GM21423 (cell line): ENCODE measurements around the gene TMPRSS5.

Source experiments
- ATAC-seq: cut with Tn5 transposase; IDR thresholded peaks from one replicate; pipeline ENCODE4 v1.9.1; 2021; ENCODE audit warnings: mild to moderate bottlenecking, moderate library complexity; ENCODE audit not compliant: unreplicated experiment

Gene TMPRSS5

DNA sequence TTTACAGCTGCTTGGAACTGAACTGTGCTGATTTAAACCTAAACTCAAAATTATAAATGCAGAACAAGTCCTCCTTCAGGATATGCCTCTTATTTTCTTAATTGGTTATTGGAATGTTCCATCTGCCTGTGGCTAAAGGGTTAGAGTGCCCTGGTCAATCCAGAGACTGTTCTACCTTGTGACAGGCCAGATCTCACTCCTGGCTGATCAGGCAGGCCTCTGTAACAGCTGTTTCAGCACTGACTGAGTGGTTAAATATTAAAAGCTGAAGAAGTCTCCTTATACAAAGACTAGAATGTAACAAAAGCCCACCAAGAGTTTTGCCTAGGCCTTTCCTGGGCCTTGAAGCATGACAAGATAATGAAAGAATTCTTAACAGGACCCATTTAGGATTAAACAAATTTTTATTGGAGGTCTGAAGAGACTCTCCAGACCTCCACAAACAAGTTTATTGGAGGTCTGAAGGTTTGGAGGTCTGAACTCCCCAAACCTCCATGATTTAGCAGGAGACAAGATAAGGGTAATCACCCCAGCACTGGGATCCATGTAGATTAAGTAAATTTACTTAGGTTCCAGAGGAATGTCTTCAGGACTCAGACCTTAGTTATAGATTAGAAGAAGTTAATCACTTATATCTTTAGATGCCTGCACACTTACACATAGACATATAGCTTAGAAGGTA is 35.8 kb downstream of the TMPRSS5 start:
- ATAC-seq = no peak

DNA sequence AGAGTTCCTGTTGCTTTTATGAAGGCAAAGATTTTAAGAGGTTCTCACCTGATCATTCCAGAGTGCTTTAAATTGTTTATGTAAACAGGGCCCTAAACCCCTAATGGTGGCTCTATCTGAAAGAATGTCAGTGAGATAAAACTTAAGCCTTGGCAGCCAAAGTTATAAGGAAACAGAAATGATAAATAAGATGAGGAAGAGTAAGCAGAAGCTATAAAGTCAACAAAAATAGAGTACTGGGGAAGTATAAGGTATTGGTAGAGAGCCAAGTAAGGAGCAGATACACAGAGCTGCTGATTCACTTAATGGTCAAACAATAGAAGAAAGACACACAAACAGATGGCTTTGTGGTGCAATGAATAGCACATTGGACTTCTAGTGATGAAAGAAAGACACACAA is 37.9 kb downstream of the TMPRSS5 start:
- no peak for ATAC-seq

DNA sequence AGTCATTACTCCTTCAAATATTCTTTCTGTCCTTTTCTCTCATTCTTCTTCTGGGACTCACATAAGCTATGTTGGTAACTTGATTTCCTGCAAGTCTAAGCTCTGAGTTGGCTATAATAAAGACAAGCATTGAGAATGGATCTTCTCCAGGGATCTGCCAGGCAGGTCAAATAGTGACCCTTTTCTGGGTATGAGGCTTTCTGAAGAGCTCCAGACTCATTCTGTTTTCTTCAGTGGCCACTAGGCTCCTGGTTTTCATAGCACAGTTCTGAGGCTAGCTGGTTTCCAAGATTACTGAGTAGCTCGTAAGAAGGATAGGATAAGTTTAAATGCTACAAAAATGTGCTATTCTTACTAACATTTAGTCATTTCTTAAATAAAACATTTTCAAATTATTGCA is 38.3 kb downstream of the TMPRSS5 start:
- ATAC-seq = no peak

DNA sequence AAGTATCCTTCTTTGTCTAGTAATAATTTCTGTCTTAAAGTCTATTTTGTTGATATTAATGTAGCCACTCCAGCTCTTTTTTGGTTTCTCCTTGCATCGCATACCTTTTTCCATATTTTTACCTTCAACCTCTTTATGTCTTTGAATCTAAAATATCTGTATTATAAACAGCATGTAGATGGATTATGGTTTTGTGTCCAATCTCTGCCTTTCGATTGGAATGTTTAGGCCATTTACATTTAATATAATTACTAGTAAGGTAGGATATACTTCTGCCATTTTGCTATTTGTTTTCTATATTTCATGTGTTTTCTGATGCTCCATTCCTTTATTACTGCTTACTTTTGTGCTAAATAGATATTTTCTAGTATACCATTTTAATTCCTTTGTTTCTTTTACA is 39.5 kb downstream of the TMPRSS5 start:
- ATAC-seq = no peak

DNA sequence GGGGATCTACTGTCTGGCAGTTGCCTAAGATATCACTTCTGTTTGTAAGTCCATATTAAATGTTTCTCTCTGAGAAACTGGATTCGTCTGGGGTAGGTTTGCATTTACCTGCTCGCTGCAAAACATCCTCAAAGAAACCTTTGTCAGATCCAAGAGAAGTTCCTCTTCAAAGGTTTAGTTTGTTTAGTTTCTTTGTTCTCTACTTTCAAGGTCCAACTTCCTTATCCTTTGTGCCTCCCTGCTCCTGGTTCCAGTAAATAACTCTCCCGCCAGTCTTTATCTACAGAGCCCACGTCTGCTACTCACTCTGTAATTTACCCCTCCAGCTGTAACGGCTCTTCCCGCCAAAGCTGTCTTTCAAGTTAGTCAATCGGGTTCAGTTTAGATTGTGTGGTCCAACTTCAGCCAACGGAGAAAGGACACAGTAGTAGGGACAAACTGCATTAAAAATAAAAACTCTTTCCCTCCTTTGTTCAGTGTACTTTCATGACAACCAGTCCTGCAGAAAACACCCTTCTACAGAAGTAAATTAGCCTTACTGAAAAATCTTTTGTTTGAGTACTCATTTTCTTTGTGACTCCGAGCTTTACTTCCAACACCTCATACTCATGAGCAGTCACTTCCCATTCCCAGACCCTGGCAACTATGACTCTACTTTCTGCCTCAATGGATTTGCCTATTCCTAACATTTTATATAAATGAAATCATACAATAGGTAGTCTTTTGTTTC is 41.0 kb downstream of the TMPRSS5 start:
- no peak for ATAC-seq

DNA sequence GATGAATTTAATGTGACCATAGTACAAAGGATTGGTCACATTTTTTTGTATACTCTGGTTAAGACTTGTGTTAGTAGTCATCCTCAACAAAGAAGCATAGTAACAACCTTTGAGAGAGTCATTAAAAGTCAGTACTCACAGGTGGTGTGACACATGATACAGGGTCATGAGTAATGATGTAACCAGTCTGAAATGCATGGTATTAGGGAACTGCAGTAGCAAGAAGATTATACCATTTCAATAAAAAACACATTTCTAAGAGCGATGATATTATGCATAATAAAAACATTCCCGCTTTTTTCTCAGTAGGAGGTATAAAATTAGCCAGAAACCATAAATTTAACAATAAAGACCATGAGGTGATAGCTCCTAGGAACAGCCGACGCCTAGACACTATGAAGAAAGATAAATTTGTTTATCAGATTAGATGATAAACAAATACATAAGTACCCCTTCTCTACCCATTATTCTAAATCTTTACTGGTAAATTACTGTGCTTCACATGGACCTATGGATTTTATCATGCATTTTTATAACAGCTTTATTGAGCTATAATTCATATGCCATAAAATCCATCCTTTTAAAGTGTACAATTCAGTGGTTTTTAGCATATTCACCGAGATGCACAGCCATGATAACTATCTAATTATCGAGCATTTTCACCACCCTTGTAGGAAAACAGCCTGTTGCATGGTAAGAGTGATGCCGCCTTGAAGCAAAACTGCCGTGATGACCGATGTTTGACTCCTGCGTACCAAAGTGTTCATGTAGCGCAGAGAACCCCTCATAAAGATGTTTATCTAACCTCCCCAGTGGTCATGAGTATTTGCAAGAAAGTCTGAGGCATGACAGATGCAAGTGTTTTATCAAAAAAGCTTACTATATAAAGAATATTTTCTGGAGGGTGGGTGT is 41.8 kb downstream of the TMPRSS5 start:
- ATAC-seq = no peak

DNA sequence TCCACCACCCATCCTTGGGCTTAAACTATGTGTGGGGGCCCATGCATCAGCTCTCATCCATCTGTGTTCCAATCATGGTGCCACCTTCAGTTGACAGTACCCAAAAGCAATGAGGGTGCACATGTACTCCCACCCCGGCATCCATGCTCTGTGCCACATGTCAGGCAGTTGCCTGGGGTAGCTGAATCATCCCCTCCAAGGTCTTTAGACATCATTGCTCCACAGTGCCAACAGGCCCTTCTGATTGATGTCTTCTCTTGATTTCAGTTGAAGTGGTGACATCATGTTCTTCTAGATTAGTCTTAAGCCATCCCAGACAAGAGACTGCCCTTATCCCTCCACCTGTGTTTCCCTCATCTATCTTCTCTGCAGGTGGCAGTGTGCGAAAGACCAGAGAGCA is 42.5 kb downstream of the TMPRSS5 start:
- no peak for ATAC-seq

DNA sequence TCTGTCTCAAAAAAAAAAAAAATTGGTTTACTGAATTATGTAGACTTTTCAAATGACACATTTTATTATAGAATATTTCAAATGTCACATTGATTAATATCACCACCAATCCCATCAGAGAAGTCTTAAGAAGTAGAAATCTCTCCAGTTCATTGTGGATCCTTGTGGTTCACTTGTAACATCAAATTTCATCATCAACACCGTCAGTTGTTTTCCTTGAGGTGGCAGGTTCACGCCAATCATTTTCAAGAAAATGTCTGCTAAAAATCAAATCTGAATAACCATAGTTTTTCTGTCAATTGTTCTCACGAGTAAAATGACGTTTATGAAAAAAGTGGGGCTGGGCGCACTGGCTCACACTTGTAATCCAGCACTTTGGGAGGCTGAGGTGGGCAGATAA is 50.3 kb downstream of the TMPRSS5 start:
- ATAC-seq = no peak

DNA sequence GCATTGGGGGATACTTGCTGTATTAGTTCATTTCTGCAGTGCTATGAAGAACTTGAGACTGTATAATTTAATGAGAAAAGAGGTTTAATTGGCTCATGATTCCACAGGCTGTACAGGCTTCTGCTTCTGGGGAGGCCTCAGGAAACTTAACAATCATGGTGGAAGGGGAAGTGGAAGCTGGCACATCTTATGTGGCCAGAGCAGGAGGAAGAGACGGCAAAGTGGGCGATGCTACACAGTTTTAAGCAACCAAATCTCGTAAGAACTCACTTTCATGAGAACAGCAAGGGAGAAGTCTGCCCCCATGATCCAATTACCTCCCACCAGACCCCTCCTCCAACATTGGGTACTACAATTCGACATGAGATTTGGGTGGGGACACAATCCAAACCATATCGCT is 55.1 kb downstream of the TMPRSS5 start:
- ATAC-seq = no peak

DNA sequence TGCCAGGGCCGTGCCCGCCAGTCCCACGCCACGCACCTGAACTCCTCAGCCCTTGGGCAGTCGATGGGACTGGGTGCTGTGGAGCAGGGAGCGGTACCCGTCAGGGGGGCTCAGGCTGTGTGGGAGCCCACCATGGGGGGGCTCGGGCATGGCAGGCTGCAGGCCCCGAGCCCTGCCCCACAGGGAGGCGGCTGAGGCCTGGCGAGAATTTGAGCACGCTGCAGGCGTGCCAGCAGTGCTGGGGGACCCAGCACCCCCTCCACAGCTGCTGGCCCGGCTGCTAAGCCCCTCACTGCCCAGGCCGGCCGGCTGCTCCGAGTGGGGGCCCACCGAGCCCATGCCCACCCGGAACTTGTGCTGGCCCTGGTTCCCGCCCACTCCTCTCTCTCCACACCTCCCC is 56.8 kb downstream of the TMPRSS5 start:
- no peak for ATAC-seq

DNA sequence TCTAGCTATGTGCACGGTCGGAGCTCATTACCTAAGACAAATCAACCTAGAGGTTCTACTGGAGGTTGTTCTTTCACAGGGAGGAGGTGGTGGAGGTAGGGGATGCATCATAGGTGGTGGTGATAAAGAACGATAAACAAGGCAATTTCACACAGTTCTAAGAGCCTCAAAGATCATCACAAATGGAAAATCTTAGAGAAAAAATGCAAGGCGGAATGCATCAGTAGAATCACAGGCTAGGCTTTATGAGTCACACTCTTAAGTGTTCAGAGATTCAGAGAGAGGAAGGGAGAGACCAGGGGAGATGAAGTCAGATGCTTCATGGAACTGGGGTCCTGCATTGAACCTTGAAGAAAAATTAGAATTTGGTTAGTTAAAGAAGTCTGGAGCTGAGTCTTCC is 58.3 kb downstream of the TMPRSS5 start:
- no peak for ATAC-seq

DNA sequence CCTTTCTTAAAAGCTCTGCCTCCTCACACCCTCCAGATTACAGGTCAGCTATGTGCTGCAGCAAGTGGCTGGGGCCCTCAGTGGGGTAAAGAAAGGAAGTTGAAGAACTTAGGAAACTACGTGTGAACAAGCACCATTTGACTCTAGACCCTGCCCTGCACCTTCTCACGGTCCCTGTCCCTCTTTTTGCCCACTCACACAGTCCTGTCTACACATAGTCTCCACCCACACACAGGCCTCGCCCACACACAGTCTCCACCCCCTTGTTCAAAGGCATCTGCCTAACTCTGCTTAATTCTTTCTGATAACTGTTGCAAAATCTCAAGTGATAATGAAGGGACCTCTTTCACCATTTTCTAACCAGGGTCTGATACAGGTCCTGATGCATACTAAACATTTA is 59.0 kb downstream of the TMPRSS5 start:
- ATAC-seq = no peak

DNA sequence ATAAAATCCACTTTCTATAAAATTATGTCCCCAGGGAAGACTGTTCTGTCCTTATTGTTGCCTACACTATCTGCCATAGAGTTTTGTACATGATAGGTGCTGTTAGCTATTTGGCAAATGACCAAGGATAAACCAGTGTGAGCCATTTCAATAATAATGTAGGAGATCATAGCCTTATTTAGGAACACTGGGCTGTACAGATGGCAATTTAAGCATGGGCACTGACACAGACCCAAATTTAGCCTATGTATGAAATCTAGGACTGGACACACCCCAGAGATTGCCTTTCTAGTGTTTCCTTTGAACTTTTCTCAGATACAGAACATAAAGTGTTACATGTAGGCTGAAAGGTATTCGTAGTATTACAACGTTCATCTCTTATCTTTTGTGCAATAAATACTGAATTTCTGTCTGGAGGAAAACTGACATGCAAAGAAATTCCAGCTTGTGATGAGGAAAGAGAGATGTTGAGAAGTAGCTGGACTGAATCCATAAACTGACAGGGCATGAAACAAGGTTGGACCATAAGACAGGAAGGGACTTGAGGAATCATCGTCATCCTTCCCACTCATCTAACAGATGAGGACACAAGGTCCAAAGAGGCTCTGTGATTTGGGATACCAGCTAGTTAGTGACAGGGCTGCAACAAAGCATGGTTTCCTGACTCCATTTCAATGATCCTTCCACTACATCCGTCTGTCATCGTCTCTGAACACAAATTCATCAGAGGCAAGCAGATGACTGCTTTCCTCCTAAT is 60.3 kb downstream of the TMPRSS5 start:
- no peak for ATAC-seq

DNA sequence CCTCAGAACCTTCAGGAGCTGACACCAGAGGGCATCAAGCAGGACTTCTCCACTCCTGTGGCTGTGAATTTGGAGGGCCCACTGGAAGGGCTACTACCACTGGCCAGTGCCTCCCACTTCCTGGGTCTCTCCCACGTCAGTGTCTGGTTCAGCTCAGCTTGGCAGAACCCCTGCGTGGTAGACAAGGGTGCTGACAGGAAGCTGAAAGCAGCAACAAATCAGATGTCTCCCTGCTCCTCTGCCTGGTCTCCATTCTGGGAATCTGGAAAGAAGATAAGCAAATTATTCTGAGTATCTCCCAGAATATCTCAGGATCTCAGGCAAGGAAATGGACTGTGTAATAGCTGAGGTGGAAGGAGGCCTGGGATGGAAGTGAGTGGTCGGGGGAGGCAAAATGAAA is 61.5 kb downstream of the TMPRSS5 start:
- ATAC-seq = no peak

DNA sequence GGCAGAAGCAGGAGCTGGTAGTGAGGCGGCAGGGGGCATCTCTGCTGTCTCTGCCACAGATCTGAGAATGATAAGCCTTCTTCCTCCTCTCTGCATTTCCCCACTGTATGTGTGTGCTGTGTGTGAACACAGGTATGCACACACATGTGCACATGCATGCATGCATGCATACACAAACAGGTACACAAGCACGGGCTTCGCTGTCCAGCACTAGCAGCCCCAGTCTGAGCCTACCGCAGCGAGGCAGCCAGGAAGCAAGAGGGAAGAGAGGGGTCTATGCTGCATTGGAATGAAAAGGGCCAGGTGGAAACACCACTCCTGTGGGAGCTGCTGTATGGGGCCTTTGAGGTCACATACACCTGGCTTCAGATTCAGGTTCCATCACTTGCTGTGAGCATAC is 62.4 kb downstream of the TMPRSS5 start:
- no peak for ATAC-seq

DNA sequence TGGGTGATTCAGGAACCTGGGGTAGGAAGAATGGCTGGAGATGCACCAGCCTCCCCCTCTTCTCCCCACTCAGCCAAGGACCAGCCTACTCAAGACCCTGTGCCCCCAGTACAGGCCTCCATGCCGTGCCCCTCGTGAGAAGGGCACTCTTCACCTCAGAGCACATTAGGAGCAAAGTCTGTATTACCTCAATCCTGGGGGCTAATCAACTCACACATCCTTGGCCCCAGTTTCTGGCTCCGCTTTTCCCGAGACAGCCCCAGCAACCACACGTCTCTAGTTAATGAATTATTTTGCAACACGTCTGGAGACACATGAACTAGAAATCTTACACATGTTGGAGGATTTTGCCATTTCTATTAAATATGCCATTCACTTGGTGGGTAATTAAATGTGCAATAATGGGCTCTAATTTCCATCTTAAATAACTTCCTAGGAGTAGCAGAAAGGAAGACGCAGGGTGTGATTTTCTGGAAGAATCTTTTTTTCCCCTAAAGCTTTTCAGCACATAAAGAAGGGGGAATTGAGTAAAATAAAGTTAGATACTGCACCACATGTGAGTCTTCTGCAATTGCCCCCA is 63.0 kb downstream of the TMPRSS5 start:
- ATAC-seq = no peak

DNA sequence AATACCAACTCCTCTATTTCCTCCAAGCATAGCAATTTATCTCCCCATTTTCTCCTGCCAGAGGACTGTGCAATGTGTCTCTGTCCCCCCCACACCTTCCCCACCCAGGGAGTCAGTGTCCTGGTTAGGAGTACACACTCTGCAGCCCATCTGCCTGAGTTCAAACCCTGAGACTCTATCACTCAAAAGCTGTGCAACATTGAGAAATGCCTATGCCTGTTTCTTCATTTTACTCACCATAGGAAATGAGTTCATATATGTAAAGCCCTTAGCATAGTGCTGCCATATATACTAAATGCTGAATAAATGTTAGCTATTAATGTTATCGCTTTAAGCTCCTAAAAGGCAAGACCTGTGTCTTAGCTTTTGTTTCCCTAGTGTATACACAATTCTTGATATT is 64.0 kb downstream of the TMPRSS5 start:
- ATAC-seq = no peak

DNA sequence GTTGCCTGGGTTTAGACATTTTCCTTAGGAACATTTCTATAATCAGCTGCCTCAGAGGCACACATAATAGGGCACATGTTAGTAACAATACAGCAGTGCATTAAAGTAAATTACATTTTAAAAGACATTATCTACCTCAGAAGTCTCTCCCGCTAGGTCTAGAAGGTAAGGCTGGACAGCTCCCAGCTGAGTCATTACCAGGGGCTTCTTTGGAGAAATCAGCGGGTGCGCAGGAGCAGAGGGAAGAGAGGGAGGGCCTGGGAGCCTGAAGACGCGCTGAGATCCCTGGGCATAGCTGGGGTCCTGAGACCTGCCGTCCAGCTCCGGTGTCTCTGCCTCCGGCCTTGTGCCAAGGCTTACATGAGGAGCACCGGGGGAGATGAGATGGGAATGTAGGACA is 67.7 kb downstream of the TMPRSS5 start:
- no peak for ATAC-seq

DNA sequence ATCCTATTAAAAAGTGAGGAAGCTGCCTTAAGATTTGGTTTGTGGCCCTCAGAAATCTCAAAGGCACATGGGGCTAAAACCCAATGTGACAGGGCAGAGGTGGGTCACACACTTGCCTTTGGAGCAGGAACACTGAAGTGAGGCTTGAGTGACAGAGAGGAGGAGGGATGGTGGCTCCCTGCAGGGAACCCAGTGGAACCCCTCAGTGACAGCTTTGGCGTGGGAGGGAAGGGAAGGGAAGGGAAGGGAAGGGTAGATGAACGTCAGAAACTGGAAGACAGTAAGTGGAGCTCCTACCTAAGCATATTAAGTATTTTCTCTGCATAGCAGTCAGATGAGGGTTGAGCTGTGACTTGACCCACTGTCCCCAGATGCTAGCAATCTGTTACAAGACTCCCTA is 68.5 kb downstream of the TMPRSS5 start:
- no peak for ATAC-seq
